Natural killer cell (primary cell): ENCODE data around the gene SYNGR4. TPM values are rescaled to one million over a fixed set of nuclear protein-coding genes. Genes with fewer than 3 reads are reported as not detected.

Experiments
- ATAC-seq, 3 donors: fragments of 150-1000 bp in 2 of 3; fragments of 200-7000 bp in 1 of 3; cut with Tn5 transposase; 1 replicate in 1 of 3; 2 replicates in 2 of 3; pipeline ENCODE4 v1.10.0; 2021; ENCODE audit warnings: mild to moderate bottlenecking in 2 of 3, moderate library complexity in 2 of 3
- DNase-seq, 2 donors: peaks; one replicate each; pipeline versions ENCODE4 v3.0.0 to v3.0.0-alpha.2; 2013 to 2021; ENCODE audit warnings: mixed read lengths in 1 of 2
- H3K27ac ChIP-seq: one replicate; pipeline ENCODE4 v1.5.1; 2013; ENCODE audit warnings: mild to moderate bottlenecking, low read length
- H3K27me3 ChIP-seq: one replicate; pipeline ENCODE4 v1.6.1; 2013; ENCODE audit warnings: low read length; ENCODE audit not compliant: control insufficient read depth, insufficient read depth
- H3K36me3 ChIP-seq: one replicate; pipeline ENCODE4 v1.6.1; 2013; ENCODE audit warnings: low read length; ENCODE audit not compliant: control insufficient read depth, insufficient read depth
- H3K4me1 ChIP-seq: one replicate; pipeline ENCODE4 v1.6.1; 2013; ENCODE audit warnings: low read length; ENCODE audit not compliant: control insufficient read depth, insufficient read depth
- H3K4me3 ChIP-seq: one replicate; pipeline ENCODE4 v1.5.1; 2013; ENCODE audit warnings: low read length
- H3K9me3 ChIP-seq: one replicate; pipeline ENCODE4 v1.6.1; 2013; ENCODE audit warnings: low read length; ENCODE audit not compliant: control insufficient read depth, insufficient read depth
- H3K27ac Mint-ChIP-seq, 2 donors: one replicate each; pipeline ENCODE4 v1.8.0; 2022; ENCODE audit warnings: mild to moderate bottlenecking in 2 of 2, mixed read lengths in 2 of 2, moderate library complexity in 1 of 2
- H3K27me3 Mint-ChIP-seq, 2 donors: one replicate each; pipeline ENCODE4 v1.8.0; 2022; ENCODE audit warnings: low read depth in 2 of 2, mixed read lengths in 2 of 2
- H3K36me3 Mint-ChIP-seq: one replicate; pipeline ENCODE4 v1.8.0; 2022; ENCODE audit warnings: mixed read lengths
- H3K4me1 Mint-ChIP-seq, 2 donors: one replicate each; pipeline ENCODE4 v1.8.0; 2022; ENCODE audit warnings: mixed read lengths in 2 of 2
- H3K4me3 Mint-ChIP-seq: one replicate; pipeline ENCODE4 v1.8.0; 2022; ENCODE audit warnings: mild to moderate bottlenecking, moderate library complexity, mixed read lengths
- H3K9me3 Mint-ChIP-seq, 2 donors: one replicate each; pipeline ENCODE4 v1.8.0; 2022; ENCODE audit warnings: mixed read lengths in 2 of 2
- WGBS: methylation state at CpG from one replicate; pipeline ENCODE4 v1.1.7; 2013; ENCODE audit warnings: missing lambda C conversion rate; ENCODE audit not compliant: insufficient coverage; 5-methylcytosine and 5-hydroxymethylcytosine counted together
- intact Hi-C: fragments of 100-400 bp; cut with micrococcal nuclease; formaldehyde crosslinking; loops from one replicate; pipeline ENCODE4 v1.14.2; 2022
- total RNA-seq, 4 donors: library from RNA; stranded (reverse); fragments of 120-200 nt in 1 of 4; gene quantifications; one replicate each; pipeline versions ENCODE4 v1.2.3 to v1.2.4, GENCODE V29; 2013 to 2022
- TF ChIP-seq, protein P1 (sequence below): fragments of 200-600 bp; IDR thresholded peaks from one replicate; pipeline ENCODE4 v1.8.0; 2022; ENCODE audit warnings: antibody characterized with exemption

Gene SYNGR4
- total RNA-seq, 3 donors from 2014 or later (not counting 1 experiment from before 2014, with no cell fraction given): not detected

- peak overlapping the region; percentile 100 for H3K27ac Mint-ChIP-seq
- no peak for DNase-seq
- ATAC-seq: no peak
- WGBS: 21% methylated on average over 6 of the region's 6 CpGs
- intact Hi-C loops: loop anchor here (2.0 to 5.0 kb wide), 3 partner anchors 30 to 305 kb away; partner anchors contain the start of genes CYTH2, DBP and TMEM143
- no peaks in the 10 kb centered on the region for H3K36me3 Mint-ChIP-seq
- Histone ChIP-seq H3K9me3 (no peaks in the 10 kb centered on the region), H3K27me3 (no peaks in the 10 kb centered on the region), H3K4me1 (peaks cover 68% of the 10 kb centered on the region), H3K36me3 (peaks cover 30% of the 10 kb centered on the region), H3K4me3 (peak overlapping the region; percentile 80), H3K27ac (peak overlapping the region; percentile 98)
- peak overlapping the region; percentile 99 for H3K4me3 Mint-ChIP-seq
- H3K9me3 Mint-ChIP-seq: no peaks in the 10 kb centered on the region
- H3K4me1 Mint-ChIP-seq: peaks cover 62% of the 10 kb centered on the region in 2 donors
- no peaks in the 10 kb centered on the region for H3K27me3 Mint-ChIP-seq
- TF ChIP-seq, protein P1, sequence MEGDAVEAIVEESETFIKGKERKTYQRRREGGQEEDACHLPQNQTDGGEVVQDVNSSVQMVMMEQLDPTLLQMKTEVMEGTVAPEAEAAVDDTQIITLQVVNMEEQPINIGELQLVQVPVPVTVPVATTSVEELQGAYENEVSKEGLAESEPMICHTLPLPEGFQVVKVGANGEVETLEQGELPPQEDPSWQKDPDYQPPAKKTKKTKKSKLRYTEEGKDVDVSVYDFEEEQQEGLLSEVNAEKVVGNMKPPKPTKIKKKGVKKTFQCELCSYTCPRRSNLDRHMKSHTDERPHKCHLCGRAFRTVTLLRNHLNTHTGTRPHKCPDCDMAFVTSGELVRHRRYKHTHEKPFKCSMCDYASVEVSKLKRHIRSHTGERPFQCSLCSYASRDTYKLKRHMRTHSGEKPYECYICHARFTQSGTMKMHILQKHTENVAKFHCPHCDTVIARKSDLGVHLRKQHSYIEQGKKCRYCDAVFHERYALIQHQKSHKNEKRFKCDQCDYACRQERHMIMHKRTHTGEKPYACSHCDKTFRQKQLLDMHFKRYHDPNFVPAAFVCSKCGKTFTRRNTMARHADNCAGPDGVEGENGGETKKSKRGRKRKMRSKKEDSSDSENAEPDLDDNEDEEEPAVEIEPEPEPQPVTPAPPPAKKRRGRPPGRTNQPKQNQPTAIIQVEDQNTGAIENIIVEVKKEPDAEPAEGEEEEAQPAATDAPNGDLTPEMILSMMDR: no peak
These were observed 31.9 kb upstream of the SYNGR4 start for GRCh38 chr19:48332351-48332661.

DNA sequence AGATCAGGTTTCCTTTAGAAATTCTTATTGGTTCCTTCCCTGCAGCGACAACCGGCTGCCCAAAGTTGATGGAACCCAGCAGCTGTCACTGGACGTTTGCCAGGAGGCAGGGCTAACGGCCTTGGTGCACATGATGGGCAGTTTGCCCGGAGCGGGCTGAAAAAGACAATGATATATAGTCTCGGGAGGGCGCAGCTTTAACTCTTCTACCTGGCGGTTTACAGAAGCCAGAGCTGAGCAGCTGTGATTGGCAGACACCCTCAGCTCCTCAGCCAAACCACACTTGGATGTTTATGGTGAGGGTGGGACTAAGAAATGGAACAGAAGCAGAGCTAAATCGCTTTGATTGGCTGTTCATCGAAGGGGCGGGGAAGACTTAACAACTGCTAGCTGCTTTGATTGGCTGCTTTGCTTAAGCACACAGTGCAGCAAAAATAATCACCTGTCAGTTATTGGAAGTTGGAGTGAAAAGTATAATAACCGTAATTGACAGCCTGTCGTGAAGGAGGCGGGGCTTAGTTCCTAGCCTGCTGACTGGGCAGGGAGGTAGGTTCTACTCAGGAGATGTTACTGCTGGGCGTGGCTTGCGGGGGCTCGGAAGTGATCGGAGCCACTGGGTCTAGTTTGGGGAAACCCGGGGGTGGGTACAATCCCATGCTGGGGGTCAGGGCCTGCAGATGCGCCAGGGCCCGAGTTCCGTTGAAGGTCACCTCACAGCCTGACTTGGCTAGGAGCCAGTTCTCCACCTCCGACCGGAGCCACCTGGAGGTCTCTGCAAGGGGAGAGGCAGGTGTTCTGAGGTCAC lies 31.3 kb upstream of the SYNGR4 start:
- Histone ChIP-seq H3K36me3 (peaks cover 24% of the 10 kb centered on the region), H3K4me1 (peaks cover 63% of the 10 kb centered on the region), H3K9me3 (no peaks in the 10 kb centered on the region), H3K27ac (peak overlapping the region; percentile 98), H3K4me3 (peak overlapping the region; percentile 80), H3K27me3 (no peaks in the 10 kb centered on the region)
- H3K9me3 Mint-ChIP-seq: no peaks in the 10 kb centered on the region
- H3K4me1 Mint-ChIP-seq: peaks cover 58 to 61% of the 10 kb centered on the region in 2 donors
- H3K4me3 Mint-ChIP-seq: peak overlapping the region; percentile 99
- under 1% methylated on average over 25 of the region's 25 CpGs for WGBS
- DNase-seq (peak; percentile 85 to 99), ATAC-seq (peak; percentile 71 to 84 (median 73))
- no peaks in the 10 kb centered on the region for H3K27me3 Mint-ChIP-seq
- peak overlapping the region; percentile 100 for H3K27ac Mint-ChIP-seq
- intact Hi-C loops: loop anchor here (1.0 to 5.0 kb wide), 5 partner anchors 13 to 304 kb away; partner anchors contain the start of genes CYTH2, DBP and TMEM143
- TF ChIP-seq, protein P1: no peak
- H3K36me3 Mint-ChIP-seq: no peaks in the 10 kb centered on the region

- H3K4me1 Mint-ChIP-seq: peaks cover 53 to 56% of the 10 kb centered on the region in 2 donors
- intact Hi-C loops: loop anchor here (1.0 to 5.0 kb wide), 6 partner anchors 13 to 304 kb away; partner anchors contain the start of genes CYTH2, DBP and TMEM143
- peak overlapping the region; percentile 99 for H3K4me3 Mint-ChIP-seq
- ATAC-seq (peak; percentile 67 to 85 (median 67)), DNase-seq (peak; percentile 93 to 97)
- peaks cover 55% of the 10 kb centered on the region for H3K4me1 ChIP-seq
- H3K27me3 ChIP-seq: no peaks in the 10 kb centered on the region
- H3K27ac ChIP-seq: peak overlapping the region; percentile 98
- H3K9me3 Mint-ChIP-seq: no peaks in the 10 kb centered on the region
- peak overlapping the region; percentile 100 for H3K27ac Mint-ChIP-seq
- 2% methylated on average over 54 of the region's 54 CpGs for WGBS
- H3K36me3 ChIP-seq: peaks cover 18% of the 10 kb centered on the region
- peak overlapping the region; percentile 80 for H3K4me3 ChIP-seq
- no peaks in the 10 kb centered on the region for H3K36me3 Mint-ChIP-seq
- H3K9me3 ChIP-seq: no peaks in the 10 kb centered on the region
- H3K27me3 Mint-ChIP-seq: no peaks in the 10 kb centered on the region
- TF ChIP-seq, protein P1: peak; percentile 82
These were observed 30.4 kb upstream of the SYNGR4 start for GRCh38 chr19:48333467-48334384.
